Keratinocyte (primary cell): ENCODE data around the gene TMEM163.

Experiments used
- CTCF ChIP-seq, 3 experiments: IDR thresholded peaks in 1 of 3; conservative IDR thresholded peaks in 1 of 3; optimal IDR thresholded peaks in 1 of 3; 2 replicates in 2 of 3; 3 replicates in 1 of 3; pipeline versions ENCODE3 to v1.5.1; 2011; ENCODE audit warnings: low read length in 3 of 3, mild to moderate bottlenecking in 3 of 3, moderate library complexity in 2 of 3, control low read depth in 1 of 3, inconsistent platforms in 1 of 3; ENCODE audit not compliant: insufficient read depth in 2 of 3; ENCODE audit errors: extremely low read depth in 1 of 3
- EZH2 ChIP-seq: IDR thresholded peaks from one replicate; pipeline ENCODE4 v1.6.1; 2012; ENCODE audit warnings: inconsistent platforms, mild to moderate bottlenecking, low read length, moderate library complexity

DNA sequence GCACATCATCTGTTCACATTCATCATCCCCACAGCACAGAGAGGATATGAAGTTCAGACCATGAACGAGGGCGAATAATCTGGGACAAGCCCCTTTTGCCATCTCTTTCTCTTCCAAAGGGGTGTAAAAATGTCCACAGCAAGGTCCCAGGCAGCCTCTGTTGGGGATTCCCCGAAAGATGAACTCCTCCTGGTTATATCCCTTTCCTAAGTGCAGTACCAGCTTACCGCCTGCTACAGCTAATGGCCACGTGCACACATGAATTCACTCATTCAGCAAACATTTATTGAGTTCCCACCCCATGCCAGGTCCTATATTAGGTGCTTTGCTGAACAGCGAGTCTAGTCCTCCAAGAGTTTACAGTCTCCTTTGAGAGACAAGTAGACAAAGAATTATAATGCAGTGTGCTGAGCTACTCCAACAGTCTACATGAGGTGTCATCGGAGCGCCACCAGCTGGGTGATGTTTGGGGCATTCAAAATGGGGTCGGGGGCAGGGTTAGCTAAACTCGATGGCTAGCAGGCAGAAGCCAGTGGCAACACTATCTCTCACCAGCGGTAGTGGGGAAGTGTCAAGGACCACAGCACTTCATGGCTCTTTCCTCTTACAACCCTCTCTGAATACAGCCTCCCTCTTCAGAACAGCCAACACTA is 228.9 kb downstream of the TMEM163 start:
- TF ChIP-seq CTCF (optimal IDR thresholded peaks at IDR 0.05 in 1 of 3, IDR thresholded peaks at IDR 0.05 in 1 of 3, conservative IDR thresholded peaks at IDR 0.05 in 1 of 3; ENCODE audit: extremely low read depth in 1 of 3, insufficient read depth in 2 of 3, low read length in 3 of 3) (no peak), EZH2 (no peak)
